ENCODE data around the gene GAS2L3. TPM values are rescaled to one million over a fixed set of nuclear protein-coding genes. Genes with fewer than 3 reads are reported as not detected.
A peak's percentile ranks its signal among the peaks of the same experiment; 100 is the strongest.

Gene GAS2L3
- 11.7 and 15.8 TPM in 2 replicates for total RNA-seq (2021)
- long read RNA-seq, transcript GAS2L3-201 (9 exons, 2,218 nt), result major isoform, 9 of 28 reads
- long read RNA-seq, partial matches to known transcripts, result 6 of 28 reads
- long read RNA-seq, other reads (novel, unspliced or antisense), result 11 of 28 reads

DNA sequence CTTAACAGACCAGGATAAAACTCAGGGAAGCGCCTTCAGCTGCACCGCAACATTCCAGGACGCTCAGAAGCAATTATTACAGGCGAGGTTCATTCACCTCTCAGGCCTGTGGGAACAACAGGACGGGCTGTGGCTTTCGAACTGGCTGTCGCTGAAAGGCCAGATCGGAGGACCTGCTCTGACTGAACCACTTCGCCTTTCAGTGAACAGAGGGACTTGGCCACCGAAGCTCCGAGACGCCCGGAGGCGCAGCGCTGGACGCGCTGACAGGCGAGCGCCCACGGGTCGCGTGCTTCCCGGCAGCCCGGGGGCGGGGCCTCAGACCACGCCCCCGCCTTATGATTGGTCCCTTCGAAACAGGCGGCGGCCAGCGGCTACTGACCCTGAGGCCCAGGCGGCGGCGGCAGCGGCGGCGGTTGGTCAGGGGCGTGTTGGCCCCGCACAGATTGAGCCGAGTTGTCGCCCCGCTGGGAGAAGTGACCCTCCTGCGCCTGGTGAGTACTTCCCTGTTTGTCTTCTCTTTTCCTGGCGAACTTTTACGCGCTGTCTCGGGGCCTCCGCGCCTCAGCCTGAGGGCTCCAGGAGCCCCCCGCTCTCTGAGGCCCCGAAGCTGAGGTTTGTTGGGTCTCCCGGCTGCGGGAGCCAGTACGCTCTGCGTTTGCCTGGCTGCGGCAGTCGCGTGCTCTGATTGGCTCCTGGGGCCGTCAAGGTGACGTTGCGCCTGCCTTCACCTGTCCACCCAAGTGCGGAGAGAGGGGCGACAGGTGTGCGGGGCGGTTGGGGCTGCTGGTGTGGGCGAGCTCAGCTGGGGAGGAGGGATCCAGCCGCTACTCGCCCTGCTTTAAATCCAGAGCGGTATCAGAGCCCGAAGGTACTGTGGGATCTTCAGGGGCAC, at the start of gene GAS2L3:
Gene GAS2L3 (plus strand): TSS at position 393 of the 895 bp plus-strand sequence. CDS start 21,221 bp downstream, outside the sequence.
- no peak within 1 kb of the TSS for H3K27ac ChIP-seq (ENCODE audit: insufficient read length, low read depth, low read length)
- H2AK5ac ChIP-seq (ENCODE audit: insufficient read length, low read length), result no peak within 1 kb of the TSS

More for the DNA sequence above, at the start of gene GAS2L3:
- Mint-ChIP-seq H3K4me3 (peak within 1 kb of the TSS; percentile 91 to 96), H3K4me1 (peaks cover 10 to 14% of the 10 kb centered on the region in 2 experiments), H3K36me3 (ENCODE audit: insufficient read depth in 1 of 3, low read depth in 3 of 3) (no peaks in the 10 kb centered on the region; a peak in 2 of 7 replicates), H3K27me3 (ENCODE audit: low read depth) (peaks cover 22% of the 10 kb centered on the region), H3K27ac (peak within 1 kb of the TSS; percentile 85 to 99 (median 97); a peak in 6 of 7 replicates), H3K9me3 (no peaks in the 10 kb centered on the region)
- Histone ChIP-seq H4K5ac (ENCODE audit: insufficient read length, low read depth, low read length) (no peak within 1 kb of the TSS), H4K91ac (ENCODE audit: insufficient read length, low read depth, low read length) (no peak within 1 kb of the TSS), H3K79me1 (ENCODE audit: insufficient read depth, low read depth, low read length, poor library complexity, severe bottlenecking) (no peaks in the 10 kb centered on the region), H3K23ac (ENCODE audit: insufficient read length, low read depth, low read length) (no peak within 1 kb of the TSS), H4K8ac (replicated peaks; ENCODE audit: insufficient read length, low read depth, low read length) (no peak within 1 kb of the TSS), H2BK15ac (ENCODE audit: low read depth, low read length) (no peak within 1 kb of the TSS), H3K4me2 (ENCODE audit: insufficient read depth, insufficient read length, low read length) (peak within 1 kb of the TSS; percentile 79), H4K20me1 (ENCODE audit: control insufficient read depth, insufficient read depth, insufficient read length) (no peaks in the 10 kb centered on the region), H3K4ac (ENCODE audit: low read depth, low read length) (no peak within 1 kb of the TSS), H3K4me1 (ENCODE audit: insufficient read depth, low read length) (no peaks in the 10 kb centered on the region), H2BK12ac (ENCODE audit: insufficient read length, low read depth, low read length) (no peak within 1 kb of the TSS), H3K56ac (ENCODE audit: insufficient read length, low read depth, low read length) (no peak within 1 kb of the TSS), H2AFZ (ENCODE audit: low read length) (no peak within 1 kb of the TSS), H3K18ac (ENCODE audit: insufficient read length, low read depth, low read length) (peak within 1 kb of the TSS; percentile 5), H3K27me3 (ENCODE audit: insufficient read depth, low read length) (no peaks in the 10 kb centered on the region), H2BK120ac (ENCODE audit: low read depth, low read length, poor library complexity, severe bottlenecking) (no peak within 1 kb of the TSS), H3K14ac (ENCODE audit: insufficient read depth, low read length) (no peak within 1 kb of the TSS), H3K79me2 (ENCODE audit: insufficient read depth, low read length) (no peaks in the 10 kb centered on the region; the same call in 1 of the 2 replicates), H2BK20ac (ENCODE audit: low read depth, low read length, poor library complexity, severe bottlenecking) (no peak within 1 kb of the TSS), H3K9me3 (ENCODE audit: control insufficient read depth, low read depth, low read length) (no peaks in the 10 kb centered on the region), H3K9ac (ENCODE audit: extremely low read depth, insufficient read length, low read length) (peak within 1 kb of the TSS; percentile 3), H2BK5ac (ENCODE audit: insufficient read length, low read length) (no peak within 1 kb of the TSS), H3K23me2 (ENCODE audit: insufficient read length, low read depth, low read length, poor library complexity, severe bottlenecking) (peaks cover 10% of the 10 kb centered on the region), H3T11ph (ENCODE audit: low read length) (no peak within 1 kb of the TSS)
- TF ChIP-seq, protein P1, sequence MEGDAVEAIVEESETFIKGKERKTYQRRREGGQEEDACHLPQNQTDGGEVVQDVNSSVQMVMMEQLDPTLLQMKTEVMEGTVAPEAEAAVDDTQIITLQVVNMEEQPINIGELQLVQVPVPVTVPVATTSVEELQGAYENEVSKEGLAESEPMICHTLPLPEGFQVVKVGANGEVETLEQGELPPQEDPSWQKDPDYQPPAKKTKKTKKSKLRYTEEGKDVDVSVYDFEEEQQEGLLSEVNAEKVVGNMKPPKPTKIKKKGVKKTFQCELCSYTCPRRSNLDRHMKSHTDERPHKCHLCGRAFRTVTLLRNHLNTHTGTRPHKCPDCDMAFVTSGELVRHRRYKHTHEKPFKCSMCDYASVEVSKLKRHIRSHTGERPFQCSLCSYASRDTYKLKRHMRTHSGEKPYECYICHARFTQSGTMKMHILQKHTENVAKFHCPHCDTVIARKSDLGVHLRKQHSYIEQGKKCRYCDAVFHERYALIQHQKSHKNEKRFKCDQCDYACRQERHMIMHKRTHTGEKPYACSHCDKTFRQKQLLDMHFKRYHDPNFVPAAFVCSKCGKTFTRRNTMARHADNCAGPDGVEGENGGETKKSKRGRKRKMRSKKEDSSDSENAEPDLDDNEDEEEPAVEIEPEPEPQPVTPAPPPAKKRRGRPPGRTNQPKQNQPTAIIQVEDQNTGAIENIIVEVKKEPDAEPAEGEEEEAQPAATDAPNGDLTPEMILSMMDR (conservative IDR thresholded peaks at IDR 0.05), result no peak
- no CpG with 5 or more reads among the region's 70 CpGs for WGBS (ENCODE audit: extremely low coverage, insufficient read length, low lambda C conversion rate)
- peak; percentile 96 for DNase-seq

All from H9 (cell line).